ENCODE data around the gene RD3L.

Gene RD3L

DNA sequence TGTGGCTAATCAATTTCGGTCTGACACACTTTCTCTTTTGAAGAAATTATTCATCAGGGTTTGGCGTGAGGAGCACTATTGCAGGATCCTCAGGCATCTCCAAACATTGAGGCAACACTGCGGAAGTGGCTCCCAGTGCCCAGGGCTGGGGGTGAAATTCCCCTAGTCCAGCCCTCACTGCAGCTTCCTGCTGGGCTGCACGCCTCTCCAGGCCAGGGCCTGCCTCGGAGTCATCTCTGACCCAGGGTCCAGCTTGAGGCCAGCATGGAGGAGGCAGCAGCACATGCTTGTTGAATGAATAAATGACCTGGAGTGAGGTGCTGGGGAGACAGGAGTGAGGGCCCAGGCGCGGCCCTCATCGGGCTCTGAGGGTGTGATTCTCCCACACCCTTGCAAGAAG, 50.1 kb downstream of the RD3L start:
- no peak for DNase-seq

DNA sequence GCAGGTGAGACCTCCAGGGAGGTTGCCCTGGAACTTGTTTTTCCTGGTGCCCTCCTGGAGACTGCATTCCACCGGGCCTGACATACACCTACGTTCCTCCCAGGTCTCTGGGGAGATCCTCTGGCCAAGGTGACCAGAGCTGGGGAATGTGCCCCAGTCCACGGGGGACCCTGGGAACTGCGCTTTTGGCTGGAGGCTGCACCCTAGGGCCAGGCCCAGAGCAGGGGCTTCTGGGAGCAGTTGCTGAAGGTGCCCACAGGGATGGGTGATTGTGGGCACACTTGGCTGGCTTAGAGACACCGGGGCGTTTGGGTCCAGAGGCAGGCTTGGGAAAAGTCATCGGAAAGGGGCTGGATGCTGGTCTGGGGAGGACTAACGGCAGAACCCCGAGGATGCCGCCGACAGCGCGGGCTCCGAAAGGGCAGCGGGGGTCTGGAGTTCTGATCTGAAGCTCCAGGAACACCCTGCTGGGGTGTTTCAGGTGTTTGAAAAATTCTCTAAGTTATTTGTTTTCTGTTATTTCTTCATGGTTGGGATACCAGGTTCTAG, 50.6 kb downstream of the RD3L start:
- DNase-seq: no peak

GRCh38 chr14:103890821-103891666, 51.3 kb downstream of the RD3L start:
- DNase-seq: no peak
